Choroid plexus epithelial cell (primary cell): ENCODE data around the gene MEAK7.
A peak's percentile ranks its signal among the peaks of the same experiment; 100 is the strongest.
"Not testable (repeated sequence)": the region's sequence is repeated elsewhere in the genome, so short reads cannot be mapped to it uniquely, and the experiment has no call there.

Experiments
- DNase-seq: peaks from one replicate; pipeline ENCODE4 v3.0.0-alpha.2; 2010; ENCODE audit warnings: low read depth
- H3K4me3 ChIP-seq: 2 replicates; pipeline ENCODE4 v1.5.1; 2011; ENCODE audit warnings: low read depth, mild to moderate bottlenecking, control low read depth, low read length, moderate library complexity
- CTCF ChIP-seq: conservative IDR thresholded peaks from 2 replicates; pipeline ENCODE4 v1.5.1; 2011; ENCODE audit warnings: low read depth, mild to moderate bottlenecking, control low read depth, inconsistent platforms, low read length, moderate library complexity

MEAK7 gene

GRCh38 chr16:84524346-84524920, 20.0 kb upstream of the MEAK7 start:
- no peak overlapping the region for H3K4me3 ChIP-seq
- no peak for TF ChIP-seq CTCF
- DNase-seq = peak; percentile 40

- TF ChIP-seq CTCF = no peak
- DNase-seq = no peak
- H3K4me3 ChIP-seq = no peak overlapping the region
These were observed 17.0 kb upstream of the MEAK7 start for GRCh38 chr16:84521497-84521770.

- DNase-seq = no peak
- no peak overlapping the region for H3K4me3 ChIP-seq
- TF ChIP-seq CTCF = no peak
These were observed 16.5 kb upstream of the MEAK7 start for GRCh38 chr16:84520725-84521496.

GRCh38 chr16:84519855-84520254, 15.4 kb upstream of the MEAK7 start:
- no peak for DNase-seq
- TF ChIP-seq CTCF = no peak

GRCh38 chr16:84518804-84519341, 14.4 kb upstream of the MEAK7 start:
- no peak for DNase-seq
- no peak overlapping the region for H3K4me3 ChIP-seq
- TF ChIP-seq CTCF = no peak

More at GRCh38 chr16:84519855-84520254, 15.4 kb upstream of the MEAK7 start:
- H3K4me3 ChIP-seq = no peak overlapping the region

- DNase-seq = peak; percentile 38
- H3K4me3 ChIP-seq = not testable (repeated sequence)
These were observed 13.8 kb upstream of the MEAK7 start for GRCh38 chr16:84518220-84518619.

- no peak overlapping the region for H3K4me3 ChIP-seq
- no peak for DNase-seq
- no peak for TF ChIP-seq CTCF
These were observed 12.9 kb upstream of the MEAK7 start for GRCh38 chr16:84517366-84517765.
